KG1 (cell line): Measurements from ENCODE around the gene NEK4.

Experiments used
- DNase-seq: peaks from one replicate; lab custom pipeline; 2025; lab: John Stamatoyannopoulos, UW

NEK4 gene

DNA sequence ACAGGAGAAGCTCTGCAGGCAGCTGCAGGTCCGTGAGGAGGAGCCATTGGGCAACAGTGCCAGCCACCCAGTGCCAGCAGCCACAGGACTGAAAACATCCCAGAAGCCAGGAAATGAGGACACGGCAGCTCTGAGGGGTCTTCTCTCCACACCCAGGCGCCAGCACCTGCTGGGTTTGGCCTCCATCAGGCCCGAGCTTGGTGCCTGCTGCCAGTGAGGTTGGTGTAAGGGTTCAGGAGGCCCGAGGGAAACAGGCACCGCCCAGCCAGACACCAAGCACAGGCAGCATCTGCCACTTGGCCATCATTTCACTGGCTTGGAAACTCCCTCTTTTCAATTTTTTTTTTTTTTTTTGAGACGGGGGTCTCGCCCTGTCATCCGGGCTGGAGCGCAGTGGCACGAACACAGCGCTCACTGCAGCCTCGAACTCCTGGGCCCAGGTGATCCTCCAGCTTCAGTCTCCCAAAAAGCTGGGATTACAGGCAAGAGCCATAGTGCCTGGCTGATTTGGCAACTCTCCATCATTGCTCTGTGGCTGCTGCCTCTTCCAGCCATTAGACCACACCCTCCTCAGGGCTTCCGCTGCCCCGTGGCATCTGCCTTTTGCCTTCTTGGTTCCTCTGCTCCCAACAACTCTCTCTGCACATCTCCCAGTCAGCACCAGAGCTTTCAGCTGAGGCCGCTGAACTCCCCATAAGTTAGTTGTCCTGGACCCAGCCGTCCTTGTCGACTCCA is 22.4 kb upstream of the NEK4 start:
- DNase-seq, result no peak

DNA sequence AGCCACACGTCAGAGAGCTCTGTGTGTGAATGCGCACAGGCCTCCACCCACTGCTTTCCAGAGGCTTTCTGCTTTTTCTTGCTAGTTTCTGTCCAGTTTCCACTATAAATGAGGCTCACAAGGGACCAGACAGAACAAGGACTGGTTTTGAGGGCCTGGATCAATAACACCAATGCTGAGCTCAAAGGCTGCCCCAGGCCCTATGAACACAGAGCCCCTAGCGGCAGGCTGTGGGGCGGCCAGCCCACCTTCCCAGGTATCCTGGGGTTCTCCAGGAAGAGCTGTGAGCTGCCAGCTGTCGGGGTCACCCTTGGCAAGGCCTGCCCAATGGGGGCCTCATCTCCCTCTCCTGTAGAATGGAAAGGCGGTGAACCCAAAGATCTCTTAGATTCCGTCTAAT is 21.7 kb upstream of the NEK4 start:
- no peak for DNase-seq

DNA sequence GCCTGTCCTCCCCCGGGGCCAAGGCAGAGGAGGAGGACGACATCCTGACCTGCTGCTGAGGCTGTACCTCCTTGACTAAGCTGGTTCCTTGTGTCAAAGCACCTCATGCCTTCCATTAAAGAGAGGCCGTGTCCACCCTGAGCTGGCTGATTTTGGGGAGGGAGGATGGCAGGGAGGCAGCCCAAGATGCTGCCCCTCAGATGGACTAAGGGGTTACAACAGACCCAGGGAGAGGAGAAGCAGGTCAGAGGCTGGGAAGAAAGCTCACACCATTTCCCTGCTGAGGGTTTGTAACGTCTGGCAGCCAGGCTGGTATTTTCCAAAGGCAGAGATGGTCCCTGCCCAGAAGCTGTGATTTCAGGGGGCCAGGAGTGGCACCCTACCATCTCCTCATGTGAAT is 21.2 kb upstream of the NEK4 start:
- DNase-seq, result no peak

DNA sequence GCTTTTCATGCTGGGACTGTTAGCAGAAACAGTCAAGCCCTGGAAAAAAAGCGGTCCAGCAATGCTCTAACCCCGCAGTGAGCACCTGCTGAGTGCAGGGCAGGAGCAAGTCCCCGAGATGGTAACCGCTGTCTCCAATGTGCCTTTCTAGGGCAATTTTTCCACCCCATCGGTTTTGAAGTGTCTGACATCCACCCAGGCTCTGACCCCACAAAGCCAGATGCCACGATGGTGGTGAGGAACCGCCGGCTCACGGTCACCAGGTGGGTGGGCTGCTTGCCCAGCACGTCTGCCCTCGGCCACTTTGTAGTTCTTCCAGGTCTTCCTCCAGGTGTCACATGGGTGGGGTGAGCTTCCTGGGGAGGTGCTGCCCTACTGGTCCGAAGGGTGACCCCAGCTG is 20.6 kb upstream of the NEK4 start:
- DNase-seq, result no peak

DNA sequence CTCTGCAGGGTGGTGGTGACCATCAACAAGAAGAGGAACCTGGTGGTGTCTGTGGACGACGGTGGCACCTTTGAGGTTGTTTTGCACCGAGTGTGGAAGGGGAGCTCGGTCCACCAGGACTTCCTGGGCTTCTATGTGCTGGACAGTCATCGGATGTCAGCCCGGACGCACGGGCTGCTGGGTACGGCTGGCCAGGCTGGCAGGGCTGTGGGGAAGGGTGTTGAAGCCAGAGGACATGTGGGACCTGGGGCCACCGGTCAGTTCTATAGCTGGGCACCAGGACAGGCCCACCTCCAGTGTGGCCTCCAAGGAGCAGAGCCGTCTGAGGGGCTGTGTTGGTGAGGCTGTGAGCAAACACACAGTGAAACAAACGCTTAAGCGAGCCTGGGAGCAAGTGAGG is 20.0 kb upstream of the NEK4 start:
- DNase-seq, result no peak

DNA sequence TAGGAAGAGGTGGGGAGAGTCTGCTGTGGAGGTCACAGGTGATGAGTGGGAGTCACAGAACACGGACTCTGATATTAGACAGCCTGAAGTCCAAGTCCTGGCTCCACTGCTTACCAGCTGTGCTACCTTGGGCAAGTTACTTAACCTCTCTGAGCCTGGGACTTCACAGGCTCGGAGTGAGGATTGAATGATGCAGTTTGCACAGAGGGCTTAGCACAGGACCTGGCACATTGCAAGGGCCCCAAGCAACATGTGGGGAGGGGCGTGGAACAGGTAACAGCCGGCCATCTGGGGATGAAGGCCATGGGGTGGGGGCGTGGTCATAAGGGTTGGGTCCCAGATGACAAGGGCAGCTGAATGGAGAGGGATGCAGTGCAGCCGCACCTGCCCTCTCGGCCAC is 19.6 kb upstream of the NEK4 start:
- no peak for DNase-seq

DNA sequence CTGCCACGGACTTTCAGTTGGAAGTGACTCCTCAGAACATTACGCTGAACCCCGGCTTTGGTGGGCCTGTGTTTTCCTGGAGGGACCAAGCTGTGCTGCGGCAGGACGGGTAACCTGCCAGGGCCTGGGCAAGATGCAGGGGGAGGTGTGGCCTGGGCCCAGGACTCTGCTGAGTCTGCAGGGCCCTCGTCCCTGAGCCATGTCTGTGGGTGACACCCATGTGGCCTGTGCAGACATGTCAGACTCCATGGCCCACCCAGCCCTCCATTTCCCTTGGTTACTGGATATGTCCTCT is 19.0 kb upstream of the NEK4 start:
- no peak for DNase-seq

DNA sequence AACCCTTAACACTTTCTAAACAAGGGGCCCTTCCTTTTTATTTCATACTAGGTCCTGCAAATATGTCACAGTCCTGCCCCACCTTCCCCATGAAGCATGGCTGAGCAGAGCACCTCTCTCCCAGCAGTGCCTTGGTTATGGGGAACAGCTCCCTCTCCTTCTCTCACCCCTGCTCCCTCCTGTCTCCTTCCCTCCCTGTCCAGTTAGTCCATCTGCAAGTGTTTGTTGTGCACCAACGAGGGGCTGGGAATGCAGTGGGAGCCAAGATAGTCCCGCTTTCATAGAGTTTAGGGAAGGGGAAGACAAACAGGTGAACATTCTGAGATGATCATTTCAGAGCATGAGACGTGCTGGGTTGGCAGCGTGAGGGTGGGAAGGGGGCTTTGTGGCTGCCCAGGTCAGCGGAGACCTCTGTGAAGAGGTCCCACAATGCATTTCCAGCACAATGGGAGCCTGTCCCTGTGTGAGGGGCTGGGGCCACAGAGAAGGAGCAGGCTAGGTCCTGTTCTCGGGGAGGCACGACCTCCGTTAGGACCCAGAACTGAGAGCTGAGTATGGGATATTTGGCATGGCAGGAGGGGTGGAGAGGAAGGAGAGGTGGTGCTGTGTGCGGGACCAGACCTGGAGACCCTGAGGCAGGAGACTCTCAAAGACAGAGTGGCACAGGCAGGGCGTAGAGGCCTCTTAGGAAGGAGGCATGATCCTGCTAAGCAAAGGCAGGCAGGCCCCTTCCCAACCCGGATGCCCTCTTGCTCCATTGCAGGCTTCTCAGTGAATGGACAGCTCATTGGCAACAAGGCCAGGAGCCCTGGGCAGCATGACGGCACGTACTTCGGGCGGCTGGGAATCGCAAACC is 18.4 kb upstream of the NEK4 start:
- no peak for DNase-seq

DNA sequence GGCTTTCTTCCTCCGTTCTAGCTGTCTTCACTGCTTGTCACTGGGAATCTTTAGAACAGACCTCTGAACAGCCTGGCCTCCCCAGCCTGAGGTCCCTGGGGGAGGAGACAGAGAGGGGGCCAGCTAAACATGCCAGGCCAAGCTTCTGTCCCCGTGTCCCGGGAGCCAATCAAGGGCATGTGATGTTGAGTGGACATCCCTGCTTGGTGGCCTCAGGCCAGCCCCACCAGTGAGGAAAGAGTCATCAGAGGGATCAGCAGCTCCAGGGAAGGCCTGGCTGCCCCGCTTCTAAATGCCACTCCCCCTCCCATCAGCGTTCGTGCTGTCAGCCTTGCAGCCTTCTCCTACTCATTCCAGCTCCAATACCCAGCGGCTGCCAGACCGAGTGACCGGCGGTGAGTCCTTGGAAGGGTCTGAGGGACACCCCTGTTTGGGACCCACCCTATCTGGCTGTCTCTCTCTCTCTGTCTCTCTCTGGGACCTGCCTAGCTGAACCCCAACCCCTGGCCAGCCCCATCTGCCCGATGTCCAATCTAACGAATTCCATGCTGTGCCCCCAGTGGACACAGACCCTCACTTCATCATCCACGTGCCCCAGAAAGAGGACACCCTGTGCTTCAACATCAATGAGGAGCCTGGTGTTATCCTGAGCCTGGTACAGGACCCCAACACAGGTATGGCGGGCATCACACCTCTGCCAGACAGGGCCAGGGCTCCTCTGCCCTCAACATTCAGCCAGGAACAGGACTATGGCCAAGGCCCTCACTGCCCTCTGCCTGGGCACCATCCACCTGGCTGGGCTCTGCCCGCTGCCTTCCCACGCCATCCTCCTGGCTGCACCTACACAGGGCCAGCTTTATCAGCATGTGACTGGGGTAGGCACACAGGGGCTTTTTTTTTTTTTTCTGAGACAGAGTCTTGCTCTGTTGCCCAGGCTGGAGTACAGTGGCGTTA is 17.2 kb upstream of the NEK4 start:
- no peak for DNase-seq

DNA sequence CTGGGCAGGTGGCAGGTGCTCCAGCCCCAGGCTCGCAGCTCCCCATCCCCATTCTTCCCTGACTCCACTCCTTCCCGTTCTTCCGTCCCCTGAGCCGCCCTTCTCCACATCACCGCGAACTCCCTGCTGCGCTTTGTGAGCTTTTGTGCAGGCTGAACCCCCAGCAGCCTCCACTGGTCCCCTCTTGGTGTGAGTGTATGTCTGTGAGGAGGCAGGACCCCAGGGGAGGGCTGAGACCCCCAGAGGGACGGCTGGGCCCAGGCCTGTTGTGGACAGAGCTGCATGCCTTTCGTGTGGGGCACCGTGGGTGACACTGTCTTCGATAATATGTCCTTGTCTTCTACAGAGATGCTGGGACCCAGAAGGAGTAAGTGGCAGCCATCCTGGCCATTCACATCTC is 16.5 kb upstream of the NEK4 start:
- DNase-seq, result no peak

DNA sequence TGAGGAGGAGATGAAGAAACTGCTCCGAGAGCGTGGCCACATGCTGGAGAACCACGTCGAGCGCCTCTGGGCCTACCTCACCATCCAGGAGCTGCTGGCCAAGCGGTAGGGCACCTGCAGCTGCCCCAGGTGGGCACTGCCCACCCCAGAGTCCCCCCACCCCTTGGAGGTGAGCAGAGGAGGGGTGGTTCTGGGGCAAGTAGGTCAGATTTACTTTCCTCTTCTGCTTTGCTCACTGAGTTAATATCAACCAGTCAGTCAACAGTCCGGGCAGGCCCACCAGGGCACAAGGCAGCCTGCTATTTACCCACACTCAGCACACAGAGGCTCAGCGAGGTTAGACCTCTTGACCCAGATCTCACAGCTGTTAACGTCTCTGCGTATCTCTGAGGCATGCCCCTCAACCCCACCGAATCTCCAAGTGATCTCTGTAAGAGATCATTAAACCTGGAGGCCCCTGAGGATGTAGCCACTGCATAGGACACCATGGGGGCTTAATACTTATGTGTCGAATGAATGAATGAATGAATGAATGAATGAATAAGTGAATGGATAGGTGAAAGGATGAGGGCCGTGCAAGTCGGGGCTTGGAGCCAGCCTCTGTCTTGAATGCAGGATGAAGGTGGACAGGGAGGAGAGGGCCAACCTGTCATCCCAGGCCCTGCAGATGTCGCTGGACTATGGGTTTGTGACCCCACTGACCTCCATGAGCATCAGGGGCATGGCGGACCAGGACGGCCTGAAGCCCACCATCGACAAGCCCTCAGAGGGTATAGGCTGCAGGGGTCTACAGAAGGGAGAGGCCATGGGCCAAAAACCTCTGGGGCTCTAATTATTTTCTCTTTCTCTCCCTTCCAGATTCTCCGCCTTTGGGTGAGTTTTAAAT is 15.8 kb upstream of the NEK4 start:
- DNase-seq, result no peak

DNA sequence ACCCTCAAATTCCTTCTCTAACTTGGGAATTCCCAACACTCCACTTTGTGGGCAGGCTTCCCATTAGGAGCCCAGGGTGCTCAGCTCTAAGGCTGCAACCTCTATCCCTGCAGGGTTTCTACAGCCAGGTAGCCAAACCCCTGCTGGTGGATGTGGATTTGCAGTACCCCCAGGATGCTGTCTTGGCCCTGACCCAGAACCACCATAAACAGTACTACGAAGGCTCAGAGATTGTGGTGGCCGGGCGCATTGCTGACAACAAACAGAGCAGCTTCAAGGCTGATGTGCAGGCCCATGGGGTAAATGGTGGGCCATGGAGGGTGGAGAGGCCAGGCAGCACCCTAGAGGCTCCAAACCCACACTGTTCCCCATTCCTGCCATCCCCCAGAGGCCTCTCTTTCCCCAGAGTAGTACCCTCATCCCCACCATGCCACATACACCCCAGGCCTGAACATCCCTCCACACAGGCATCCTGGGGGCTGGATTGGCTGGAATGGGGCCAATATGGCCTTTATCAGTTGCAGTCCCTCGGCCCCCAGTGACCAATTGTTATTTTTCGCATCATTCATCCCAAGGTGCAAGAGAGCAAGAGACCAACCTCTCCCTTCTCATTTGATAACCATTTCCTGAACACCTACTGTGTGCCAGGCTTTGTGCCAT is 14.3 kb upstream of the NEK4 start:
- DNase-seq, result no peak

DNA sequence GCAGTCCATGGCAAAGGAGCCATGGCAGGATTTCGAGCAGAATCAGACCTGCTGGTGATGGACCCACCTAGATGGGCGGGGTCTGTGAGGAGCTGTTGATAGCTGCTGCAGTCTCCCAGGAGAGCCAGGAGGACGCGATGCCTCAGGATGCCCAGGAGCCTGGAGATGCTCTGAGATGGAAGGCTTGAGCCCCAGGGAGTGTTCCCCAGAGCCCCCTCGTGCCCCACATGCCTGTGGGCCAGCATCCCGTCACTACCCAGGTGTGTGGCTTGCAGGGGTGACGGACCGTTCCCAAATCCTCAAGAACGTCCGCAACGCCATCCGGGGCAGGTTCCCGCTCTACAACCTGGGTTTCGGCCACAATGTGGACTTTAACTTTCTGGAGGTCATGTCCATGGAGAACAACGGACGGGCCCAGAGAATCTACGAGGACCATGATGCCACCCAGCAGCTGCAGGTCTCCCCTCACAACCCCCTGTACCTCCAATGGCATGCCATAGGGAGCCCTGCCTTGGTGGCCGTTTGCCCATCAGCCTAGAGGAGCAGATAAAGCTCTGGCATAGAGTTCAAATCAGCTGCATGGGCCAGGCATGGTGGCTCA is 13.4 kb upstream of the NEK4 start:
- DNase-seq, result no peak

DNA sequence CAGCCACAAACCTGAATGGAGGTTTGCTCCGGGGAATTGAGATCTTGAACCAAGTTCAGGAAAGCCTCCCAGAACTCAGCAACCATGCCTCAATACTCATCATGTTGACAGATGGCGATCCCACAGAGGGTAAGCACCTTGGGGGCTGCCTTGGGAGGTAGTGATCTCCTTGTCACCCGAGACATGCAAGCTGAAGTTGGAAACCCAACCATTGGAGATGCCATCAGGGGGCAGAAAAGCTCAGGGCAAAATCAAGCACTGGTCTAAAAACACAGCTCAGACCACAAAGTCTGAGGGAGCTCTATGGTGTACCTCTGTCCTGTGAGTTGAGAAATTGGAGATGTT is 12.4 kb upstream of the NEK4 start:
- no peak for DNase-seq

DNA sequence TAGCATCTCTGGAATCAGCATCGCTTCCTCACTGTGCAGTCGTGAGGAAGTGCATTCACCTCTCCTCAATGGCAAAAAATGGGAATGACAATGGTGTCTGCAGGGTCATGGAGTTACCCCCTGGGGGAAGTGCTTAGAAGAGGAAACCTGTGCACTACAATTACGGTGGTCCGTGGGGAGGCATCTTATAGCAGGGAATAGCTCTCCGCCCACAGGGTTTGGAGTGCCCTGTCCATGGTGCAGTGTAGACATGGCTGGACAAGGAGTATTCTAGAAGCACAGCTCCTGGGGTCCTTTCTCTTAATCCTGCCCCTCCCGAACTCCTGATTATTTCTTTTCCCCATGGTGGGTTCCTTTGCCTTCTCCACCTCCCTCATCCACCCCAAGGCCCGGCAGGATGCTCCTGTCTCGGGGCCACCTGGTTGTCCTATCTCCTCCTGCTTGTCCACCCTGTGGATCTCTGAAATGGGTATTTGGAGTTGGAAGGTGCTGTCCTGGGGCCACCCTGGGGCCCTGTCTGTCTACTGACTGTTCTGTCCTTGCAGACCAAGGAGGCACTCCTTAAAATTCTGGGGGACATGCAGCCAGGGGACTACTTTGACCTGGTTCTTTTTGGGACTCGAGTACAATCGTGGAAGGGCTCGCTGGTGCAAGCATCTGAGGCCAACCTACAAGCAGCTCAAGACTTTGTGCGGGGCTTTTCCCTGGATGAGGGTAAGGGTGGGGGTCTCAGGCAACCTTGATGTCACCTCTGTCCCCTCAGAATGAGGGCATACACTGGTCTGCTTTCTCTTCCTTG is 11.9 kb upstream of the NEK4 start:
- DNase-seq, result no peak

DNA sequence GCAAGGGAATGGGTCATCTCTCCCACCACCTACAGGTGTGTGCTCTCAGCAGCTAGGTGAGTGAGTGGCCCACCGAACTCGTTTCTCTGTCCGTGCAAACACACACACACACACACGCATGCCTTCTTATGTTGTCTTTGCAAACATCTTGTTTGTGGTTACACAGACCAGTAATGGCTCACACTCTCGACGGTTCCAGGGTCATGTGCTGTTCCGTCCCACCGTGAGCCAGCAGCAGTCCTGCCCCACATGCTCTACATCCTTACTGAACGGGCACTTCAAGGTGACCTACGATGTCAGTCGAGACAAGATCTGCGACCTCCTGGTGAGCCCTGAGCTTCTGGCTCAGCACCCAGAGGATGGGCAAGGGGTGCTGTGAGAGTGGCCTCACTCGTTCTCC is 11.0 kb upstream of the NEK4 start:
- DNase-seq, result no peak

DNA sequence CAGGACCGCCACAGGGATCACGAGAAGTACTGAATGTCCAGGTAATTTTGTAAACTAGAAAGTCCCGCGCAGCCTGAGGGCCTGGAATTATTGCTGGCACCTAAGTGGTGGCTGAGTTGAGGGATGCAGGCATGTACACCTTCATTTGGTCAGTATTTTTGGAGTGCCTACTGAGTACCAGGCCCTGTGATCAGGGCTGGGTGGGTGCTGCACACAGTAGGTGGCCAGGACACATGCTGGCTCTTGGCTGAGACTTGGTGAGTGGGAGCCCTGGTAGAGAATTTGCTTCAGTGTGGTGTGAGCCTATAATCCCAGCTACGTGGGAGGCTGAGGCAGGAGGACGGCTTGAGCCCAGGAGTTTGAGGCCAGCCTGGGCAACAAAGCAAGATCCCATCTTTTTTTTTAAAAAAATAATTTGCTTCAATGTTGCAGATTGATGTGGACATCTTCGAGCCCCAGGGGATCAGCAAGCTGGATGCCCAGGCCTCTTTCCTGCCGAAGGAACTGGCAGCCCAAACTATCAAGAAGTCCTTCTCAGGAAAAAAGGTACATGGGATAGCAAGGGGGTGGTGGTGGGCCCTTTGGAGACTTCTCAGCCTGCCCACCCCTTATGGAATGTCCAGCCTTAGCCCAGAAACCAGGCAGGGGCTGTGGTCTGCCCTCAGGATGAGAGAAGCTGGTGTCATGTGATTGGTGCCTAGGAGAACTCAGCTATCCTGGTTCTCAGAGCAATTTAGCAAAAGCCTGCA is 9.3 kb upstream of the NEK4 start:
- DNase-seq, result no peak

DNA sequence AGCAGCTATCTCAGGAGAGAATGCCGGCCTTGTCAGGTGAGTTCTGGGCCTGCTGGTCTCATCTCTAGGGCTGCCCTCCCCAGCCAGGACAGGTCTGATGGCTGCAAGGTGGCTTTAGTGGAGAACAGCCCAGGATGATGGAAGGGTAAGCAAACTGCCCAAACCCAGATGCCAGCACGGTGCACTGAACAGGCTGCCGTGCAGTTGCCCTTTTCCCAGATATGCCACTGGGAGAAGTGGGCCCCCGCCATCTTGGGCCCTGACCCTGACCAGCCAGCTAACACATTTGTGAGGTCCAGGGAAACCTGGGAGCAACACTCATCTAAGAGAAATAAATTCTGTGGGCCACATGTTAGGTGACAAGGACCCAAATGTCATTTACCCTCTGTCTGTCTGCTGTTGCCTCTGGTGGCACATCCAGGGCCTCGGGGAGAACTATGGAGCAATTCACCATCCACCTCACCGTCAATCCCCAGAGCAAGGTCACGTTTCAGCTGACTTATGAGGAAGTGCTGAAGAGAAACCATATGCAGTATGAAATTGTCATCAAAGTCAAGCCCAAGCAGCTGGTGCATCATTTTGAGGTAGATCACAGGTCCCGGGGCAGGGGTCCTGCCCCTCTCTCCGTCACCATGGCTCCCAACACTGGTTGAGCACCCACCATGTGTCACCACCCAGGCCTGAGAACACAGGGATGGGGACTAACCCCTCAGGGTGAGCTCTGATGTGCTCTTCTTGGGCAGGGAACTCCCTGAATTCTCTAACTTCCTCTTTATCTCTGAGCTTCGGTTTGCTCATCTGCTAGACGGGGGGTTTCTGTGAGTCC is 8.5 kb upstream of the NEK4 start:
- no peak for DNase-seq
